GM12878 (cell line): ENCODE results near the gene ENOPH1. TPM values are rescaled to one million over a fixed set of nuclear protein-coding genes. Genes with fewer than 3 reads are reported as not detected.

Experiments
- BCL11A ChIP-seq: IDR thresholded peaks from 2 replicates; pipeline ENCODE4 v1.6.1; 2011; ENCODE audit warnings: low read depth, low read length
- EP300 ChIP-seq, 2 experiments: fragments of 150-350 bp in 1 of 2; IDR thresholded peaks; 2 replicates each; pipeline ENCODE4 v1.6.1; 2011 to 2012; ENCODE audit warnings: low read depth in 2 of 2, low read length in 2 of 2, borderline replicate concordance in 1 of 2, improper control_type of control experiment in 1 of 2, inconsistent platforms in 1 of 2; ENCODE audit not compliant: control insufficient read depth in 1 of 2
- EZH2 ChIP-seq: IDR thresholded peaks from 2 replicates; pipeline ENCODE4 v1.6.1; 2012; ENCODE audit warnings: low read depth, mild to moderate bottlenecking, control low read depth, inconsistent platforms, low read length, borderline replicate concordance; ENCODE audit not compliant: control insufficient read depth
- FOXK2 ChIP-seq: fragments of 450-650 bp; IDR thresholded peaks from 2 replicates; pipeline ENCODE4 v1.6.1; 2017; ENCODE audit warnings: mild to moderate bottlenecking, moderate library complexity
- GATAD2B ChIP-seq: fragments of 450-650 bp; conservative IDR thresholded peaks from 2 replicates; pipeline ENCODE4 v1.6.1; 2017; ENCODE audit warnings: low read depth, mild to moderate bottlenecking, moderate library complexity
- LARP7 ChIP-seq: fragments of 450-650 bp; IDR thresholded peaks from 2 replicates; pipeline ENCODE4 v1.6.1; 2017; ENCODE audit warnings: mild to moderate bottlenecking
- MAX ChIP-seq: IDR thresholded peaks from 2 replicates; pipeline ENCODE4 v1.6.1; 2012; ENCODE audit warnings: low read depth, low read length, improper control_type of control experiment
- MTA2 ChIP-seq: fragments of 450-650 bp; IDR thresholded peaks from 2 replicates; pipeline ENCODE4 v1.6.1; 2016; ENCODE audit warnings: low read depth, mild to moderate bottlenecking, moderate library complexity
- MTA3 ChIP-seq: IDR thresholded peaks from 2 replicates; pipeline ENCODE4 v1.6.1; 2012; ENCODE audit warnings: low read length, inconsistent platforms, borderline replicate concordance
- NR2C2 ChIP-seq: IDR thresholded peaks from 2 replicates; pipeline ENCODE4 v1.6.1; 2011; ENCODE audit warnings: borderline replicate concordance, low read depth; ENCODE audit not compliant: control insufficient read depth, insufficient read length
- RBBP5 ChIP-seq: fragments of 200-600 bp; sonication (generic); conservative IDR thresholded peaks from 2 replicates; pipeline ENCODE4 v1.6.1; 2016
- SKIL ChIP-seq: fragments of 450-650 bp; IDR thresholded peaks from 2 replicates; pipeline ENCODE4 v1.6.1; 2017; ENCODE audit warnings: mild to moderate bottlenecking, low read depth, inconsistent platforms; ENCODE audit not compliant: poor library complexity, severe bottlenecking
- SMAD1 ChIP-seq: fragments of 450-650 bp; IDR thresholded peaks from 2 replicates; pipeline ENCODE4 v1.6.1; 2018; ENCODE audit warnings: mild to moderate bottlenecking, low read depth; ENCODE audit not compliant: partially characterized antibody
- SMAD5 ChIP-seq: IDR thresholded peaks from 2 replicates; pipeline ENCODE4 v1.6.1; 2016; ENCODE audit warnings: antibody characterized with exemption, low read depth
- SP1 ChIP-seq: IDR thresholded peaks from one replicate; pipeline ENCODE4 v1.6.1; 2011; ENCODE audit warnings: low read depth, low read length
- ZNF592 ChIP-seq: fragments of 450-650 bp; IDR thresholded peaks from 2 replicates; pipeline ENCODE4 v1.6.1; 2017; ENCODE audit warnings: mild to moderate bottlenecking, moderate library complexity
- ZNF622 ChIP-seq: fragments of 450-650 bp; IDR thresholded peaks from 2 replicates; pipeline ENCODE4 v1.6.1; 2017; ENCODE audit warnings: mild to moderate bottlenecking, inconsistent platforms
- polyA plus RNA-seq, 11 experiments: library from polyadenylated mRNA; depleted of rRNA in 4 of 11; unstranded in 6 of 11; stranded (reverse) in 5 of 11; fragments of >200 nt; fragmentation: Nextera tagmentation in 4 of 11; fragmentation: Illumina TruSeq in 1 of 11; extraction: Ambion mirVana in 4 of 11; extraction: Trizol in 1 of 11; gene quantifications; 1 replicate in 1 of 11; 2 replicates in 10 of 11; pipeline versions ENCODE4 v1.2.1 to v1.2.3, GENCODE V29; 2011 to 2016; ENCODE audit warnings: inconsistent platforms in 2 of 11, missing spikeins in 2 of 11, low read depth in 1 of 11
- total RNA-seq, 4 experiments: library from RNA; depleted of rRNA in 3 of 4; stranded (reverse); fragments of >200 nt in 3 of 4; fragmentation: Illumina TruSeq in 1 of 4; extraction: Trizol in 1 of 4; gene quantifications; 2 replicates each; pipeline versions ENCODE4 v1.2.1 to v1.2.3, GENCODE V29; 2013 to 2021
- TF ChIP-seq, protein P1 (sequence below): IDR thresholded peaks from 2 replicates; pipeline ENCODE4 v1.6.1; 2011; ENCODE audit warnings: borderline replicate concordance, low read depth, mild to moderate bottlenecking, moderate library complexity, mixed read lengths, low read length; ENCODE audit not compliant: insufficient read depth; ENCODE audit errors: extremely low read length
- TF ChIP-seq, protein P2 (sequence below): fragments of 150-350 bp; IDR thresholded peaks from 2 replicates; pipeline ENCODE4 v1.6.1; 2014; ENCODE audit warnings: mild to moderate bottlenecking, low read depth, low read length

Gene ENOPH1
- total and polyA plus RNA-seq, 10 of the 15 experiments (the other 5 are each of a cell fraction or from before 2014, with no cell fraction given): 24.4 to 83.6 (median 46.7) TPM

DNA sequence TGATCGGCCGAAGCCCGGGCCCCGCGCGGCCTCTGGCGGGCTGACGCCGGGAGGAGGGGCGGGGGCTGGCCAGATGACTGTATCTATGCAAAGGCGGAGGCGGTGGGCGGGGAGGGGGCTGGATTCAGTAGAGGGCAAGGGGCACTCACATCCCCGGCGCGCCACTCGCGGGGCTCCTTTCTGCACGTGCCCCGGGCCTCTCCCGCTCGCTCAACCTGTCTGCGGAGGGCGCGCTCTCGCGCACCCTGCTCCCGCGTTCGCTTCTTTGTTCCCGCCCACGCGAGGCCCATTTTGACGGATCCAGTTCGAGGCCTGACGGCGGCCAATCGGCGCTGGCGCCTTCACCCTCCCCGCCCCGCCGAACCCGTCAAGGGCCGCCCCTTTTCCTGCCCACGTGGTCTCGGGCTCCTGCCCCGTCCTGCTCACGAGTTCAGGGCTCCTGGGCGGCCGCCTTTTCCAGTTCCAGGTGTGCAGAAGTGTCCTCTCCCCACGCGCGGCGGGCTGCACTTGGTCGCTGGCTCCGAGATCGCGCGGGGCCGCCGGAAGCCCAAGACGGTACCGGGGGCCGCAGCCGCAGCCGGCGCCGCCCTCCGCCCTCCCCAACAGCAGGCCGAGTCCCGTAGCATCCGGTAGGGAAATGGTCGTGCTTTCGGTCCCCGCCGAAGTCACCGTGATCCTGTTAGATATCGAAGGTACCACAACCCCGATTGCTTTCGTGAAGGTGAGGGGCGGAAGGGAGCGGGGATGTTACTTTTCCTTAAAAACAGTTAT is at the start of gene ENOPH1, which contains the start of gene HNRNPDL (continued):
- TF ChIP-seq, protein P1, sequence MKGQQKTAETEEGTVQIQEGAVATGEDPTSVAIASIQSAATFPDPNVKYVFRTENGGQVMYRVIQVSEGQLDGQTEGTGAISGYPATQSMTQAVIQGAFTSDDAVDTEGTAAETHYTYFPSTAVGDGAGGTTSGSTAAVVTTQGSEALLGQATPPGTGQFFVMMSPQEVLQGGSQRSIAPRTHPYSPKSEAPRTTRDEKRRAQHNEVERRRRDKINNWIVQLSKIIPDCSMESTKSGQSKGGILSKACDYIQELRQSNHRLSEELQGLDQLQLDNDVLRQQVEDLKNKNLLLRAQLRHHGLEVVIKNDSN: peak; percentile 92
- TF ChIP-seq EP300 (IDR thresholded peaks at IDR 0.05; ENCODE audit: borderline replicate concordance in 1 of 2, control insufficient read depth in 1 of 2, low read depth in 2 of 2, low read length in 2 of 2): 0 out of 4 replicates have a peak, but pooled peaks of 1 of the 2 experiments have one; percentile 0
- TF ChIP-seq NR2C2: no peak
- no peak for TF ChIP-seq SMAD1
- TF ChIP-seq SP1: no peak
- no peak for TF ChIP-seq MTA3
- no peak for TF ChIP-seq ZNF622
- TF ChIP-seq LARP7: no peak; the same call in 1 of the 2 replicates
- TF ChIP-seq MAX: peak; percentile 90
- TF ChIP-seq ZNF592: no peak; the same call in 1 of the 2 replicates
- TF ChIP-seq, protein P2, sequence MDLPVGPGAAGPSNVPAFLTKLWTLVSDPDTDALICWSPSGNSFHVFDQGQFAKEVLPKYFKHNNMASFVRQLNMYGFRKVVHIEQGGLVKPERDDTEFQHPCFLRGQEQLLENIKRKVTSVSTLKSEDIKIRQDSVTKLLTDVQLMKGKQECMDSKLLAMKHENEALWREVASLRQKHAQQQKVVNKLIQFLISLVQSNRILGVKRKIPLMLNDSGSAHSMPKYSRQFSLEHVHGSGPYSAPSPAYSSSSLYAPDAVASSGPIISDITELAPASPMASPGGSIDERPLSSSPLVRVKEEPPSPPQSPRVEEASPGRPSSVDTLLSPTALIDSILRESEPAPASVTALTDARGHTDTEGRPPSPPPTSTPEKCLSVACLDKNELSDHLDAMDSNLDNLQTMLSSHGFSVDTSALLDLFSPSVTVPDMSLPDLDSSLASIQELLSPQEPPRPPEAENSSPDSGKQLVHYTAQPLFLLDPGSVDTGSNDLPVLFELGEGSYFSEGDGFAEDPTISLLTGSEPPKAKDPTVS: no peak
- TF ChIP-seq SMAD5: no peak; the same call in 1 of the 2 replicates
- TF ChIP-seq RBBP5: no peak
- no peak for TF ChIP-seq MTA2
- TF ChIP-seq SKIL: no peak
- no peak for TF ChIP-seq BCL11A
- TF ChIP-seq GATAD2B: peak; percentile 45; the same call in 1 of the 2 replicates
- TF ChIP-seq EZH2: no peak
- TF ChIP-seq FOXK2: no peak
